ENCODE data around the gene PRKCA.

Gene PRKCA

GRCh38 chr17:66753126-66753920 lies 450.9 kb downstream of the PRKCA start:
- DNase-seq (ENCODE audit: low read depth in 1 of 2, low spot score in 1 of 2): no peak

GRCh38 chr17:66755101-66755943 lies 452.9 kb downstream of the PRKCA start:
- DNase-seq (ENCODE audit: low read depth in 1 of 2, low spot score in 1 of 2): no peak

DNA sequence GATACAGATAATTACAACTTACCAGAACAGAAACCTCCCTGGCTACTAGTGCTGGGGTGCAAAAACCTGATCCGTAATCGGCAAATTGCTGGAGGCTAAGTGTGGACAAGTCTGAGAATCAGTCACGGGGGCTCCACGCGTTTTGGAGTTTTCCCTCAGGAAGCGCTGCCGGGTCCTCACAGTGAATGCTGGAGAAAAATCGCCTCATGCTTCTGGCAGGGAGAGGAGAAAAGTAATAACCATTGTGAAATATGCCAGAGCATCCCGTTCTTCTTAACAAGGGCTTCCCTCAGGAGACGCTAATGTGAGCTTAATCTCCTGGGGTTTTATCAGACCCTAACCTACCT lies 453.5 kb downstream of the PRKCA start:
- DNase-seq (ENCODE audit: low read depth in 1 of 2, low spot score in 1 of 2): no peak

- DNase-seq (ENCODE audit: low read depth in 1 of 2, low spot score in 1 of 2): no peak
These were observed 457.9 kb downstream of the PRKCA start for GRCh38 chr17:66760324-66760723.

DNA sequence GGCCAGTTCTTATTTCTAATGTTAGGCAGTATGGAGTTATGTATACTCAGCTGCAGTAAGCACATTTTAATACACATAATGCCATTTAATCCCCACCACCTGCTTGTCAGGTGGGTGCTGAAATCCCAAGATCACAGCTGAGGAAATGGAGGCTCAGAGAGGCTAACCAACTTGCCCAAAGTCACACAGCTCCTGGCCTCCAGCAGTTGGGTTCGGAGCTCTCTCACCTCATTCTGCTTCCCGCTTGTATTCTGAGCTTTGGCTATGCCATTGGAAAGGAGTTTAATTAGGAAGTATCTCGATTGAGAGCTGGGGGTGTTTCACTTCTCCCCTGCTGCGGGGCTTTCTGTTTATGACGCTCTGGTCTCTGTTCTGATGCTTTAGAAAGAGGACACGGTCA lies 459.9 kb downstream of the PRKCA start:
- DNase-seq (ENCODE audit: low read depth in 1 of 2, low spot score in 1 of 2): no peak

DNA sequence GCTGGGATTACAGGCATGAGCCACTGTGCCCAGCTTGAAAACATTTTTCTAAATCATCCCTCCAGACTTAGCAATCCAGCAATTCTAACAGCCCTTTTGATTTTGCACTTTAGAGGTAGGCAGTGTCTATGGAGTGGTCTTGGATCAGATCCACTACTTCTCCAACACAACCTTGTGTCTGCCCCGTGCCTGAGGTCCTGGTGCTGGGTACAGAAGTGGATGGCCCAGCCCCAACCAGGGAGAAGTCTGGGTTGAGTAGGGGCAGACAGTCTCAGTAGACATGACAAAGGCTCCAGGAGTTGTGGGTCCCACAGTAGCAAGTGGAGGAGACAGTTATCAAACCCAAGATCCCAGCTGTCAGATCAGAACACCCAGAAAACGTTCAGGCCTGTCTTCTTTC lies 460.6 kb downstream of the PRKCA start:
- DNase-seq (ENCODE audit: low read depth in 1 of 2, low spot score in 1 of 2): no peak

DNA sequence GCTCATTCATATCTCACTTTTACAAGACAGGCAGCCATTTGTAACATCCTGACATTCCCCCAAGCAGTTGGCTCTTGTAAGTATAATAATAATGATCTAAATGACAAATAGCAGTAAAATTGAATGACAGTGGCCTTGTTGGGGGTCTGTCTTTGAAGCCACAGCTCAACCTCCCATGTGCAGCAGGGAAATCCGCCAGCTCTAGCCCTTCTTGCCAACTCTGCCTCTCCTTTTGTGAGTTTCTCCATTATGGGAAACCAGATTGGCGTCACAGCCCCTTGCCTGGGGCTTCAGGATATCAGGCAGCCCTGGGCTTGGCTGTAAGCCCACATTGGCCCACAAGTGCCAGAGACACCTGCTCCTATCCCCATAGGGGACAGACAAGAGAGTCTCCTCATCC lies 462.1 kb downstream of the PRKCA start:
- no peak for DNase-seq (ENCODE audit: low read depth in 1 of 2, low spot score in 1 of 2)

DNA sequence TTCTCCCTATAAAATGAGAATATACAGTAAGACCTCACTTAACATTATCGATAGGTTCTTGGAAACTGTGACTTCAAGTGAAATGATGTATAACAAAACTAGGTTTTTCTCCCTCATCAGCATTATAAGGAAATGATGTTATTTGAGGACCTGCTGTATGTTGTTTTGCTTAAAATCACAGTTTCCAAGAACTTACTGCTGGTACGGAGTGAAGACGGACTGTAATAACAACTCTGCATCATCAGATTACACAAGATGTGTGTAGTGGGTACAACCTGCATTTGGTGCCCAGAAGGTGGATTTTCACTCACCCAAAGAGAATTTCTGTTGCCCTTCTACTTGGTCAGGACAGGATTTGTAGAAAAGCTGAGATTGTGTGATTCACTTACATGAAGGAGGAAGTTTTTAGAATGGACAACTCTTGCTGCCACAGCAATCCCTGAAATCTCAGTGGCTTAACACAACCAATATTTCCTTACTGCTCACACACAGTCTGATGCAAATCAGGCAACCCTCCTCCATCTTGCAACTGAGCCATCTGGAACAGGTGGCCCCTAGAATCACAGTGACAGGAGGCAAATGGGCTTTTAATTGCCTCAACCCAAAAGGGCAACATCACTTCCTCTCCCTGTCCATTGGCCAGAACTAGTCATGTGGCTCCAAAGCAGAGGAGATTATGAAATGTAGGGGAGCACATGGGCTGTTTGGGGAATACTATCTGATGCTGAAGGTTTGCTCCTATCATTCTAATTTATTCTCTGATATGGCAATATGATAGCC lies 464.9 kb downstream of the PRKCA start:
- DNase-seq (ENCODE audit: low read depth in 1 of 2, low spot score in 1 of 2): no peak

- no peak for DNase-seq (ENCODE audit: low read depth in 1 of 2, low spot score in 1 of 2)
These were observed 467.5 kb downstream of the PRKCA start for GRCh38 chr17:66769911-66770310.

- DNase-seq (ENCODE audit: low read depth in 1 of 2, low spot score in 1 of 2): no peak
These were observed 469.9 kb downstream of the PRKCA start for GRCh38 chr17:66772148-66772812.

GRCh38 chr17:66775271-66775670 lies 472.9 kb downstream of the PRKCA start:
- DNase-seq (ENCODE audit: low read depth in 1 of 2, low spot score in 1 of 2): no peak

- DNase-seq (ENCODE audit: low read depth in 1 of 2, low spot score in 1 of 2): no peak
These were observed 473.5 kb downstream of the PRKCA start for GRCh38 chr17:66775881-66776400.

GRCh38 chr17:66776999-66777688 lies 474.7 kb downstream of the PRKCA start:
- no peak for DNase-seq (ENCODE audit: low read depth in 1 of 2, low spot score in 1 of 2)

GRCh38 chr17:66777689-66778225 lies 475.3 kb downstream of the PRKCA start:
- no peak for DNase-seq (ENCODE audit: low read depth in 1 of 2, low spot score in 1 of 2)

DNA sequence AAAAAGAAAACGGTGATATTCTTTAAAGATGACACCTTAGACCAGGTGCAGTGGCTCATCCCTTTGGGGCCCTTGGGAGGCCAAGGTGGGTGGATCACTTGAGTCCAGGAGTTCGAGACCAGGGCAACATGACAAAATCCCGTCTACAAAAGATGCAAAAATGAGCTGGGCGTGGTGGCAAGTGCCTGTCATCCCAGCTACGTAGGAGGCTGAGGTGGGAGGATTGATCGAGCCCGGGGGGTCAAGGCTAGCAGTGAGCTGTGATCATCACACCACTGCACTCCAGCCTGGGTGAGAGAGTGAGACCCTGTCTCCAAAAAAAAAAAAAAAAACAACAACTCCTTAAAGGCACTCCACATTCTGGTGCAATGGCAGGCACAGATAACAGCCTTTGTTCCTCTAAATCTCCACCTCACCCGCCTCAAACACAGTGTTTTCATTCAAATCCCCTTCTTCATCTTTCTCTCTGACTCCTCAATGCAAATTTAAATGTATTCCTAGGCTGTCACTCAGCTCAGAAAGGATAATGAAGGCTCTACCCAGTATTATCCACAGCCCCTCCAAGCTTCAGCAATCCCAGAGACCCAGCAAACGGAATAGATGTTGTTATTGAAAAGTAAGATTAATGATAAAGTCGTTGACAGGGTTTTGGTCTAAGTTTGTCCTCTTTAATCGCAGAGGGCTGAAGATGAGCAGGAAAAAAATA lies 476.3 kb downstream of the PRKCA start:
- DNase-seq (ENCODE audit: low read depth in 1 of 2, low spot score in 1 of 2): no peak

DNA sequence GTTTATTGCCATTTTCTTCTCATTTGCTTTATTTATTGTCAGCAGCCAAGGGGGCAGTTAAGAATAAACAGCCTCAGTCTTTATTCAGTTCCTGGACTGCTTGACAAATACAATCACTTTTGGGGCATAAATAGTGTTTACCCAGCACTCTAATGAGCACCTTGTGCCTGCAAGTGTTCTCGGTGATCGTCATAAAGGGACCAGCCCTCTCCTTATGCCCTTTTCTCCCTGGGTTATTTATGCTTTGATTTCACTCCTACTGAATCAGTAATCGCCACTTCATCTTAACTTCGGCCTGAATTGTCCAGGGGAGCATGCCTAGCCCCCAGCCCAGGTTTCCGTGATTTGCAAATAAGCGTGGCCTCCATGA lies 476.8 kb downstream of the PRKCA start:
- DNase-seq (ENCODE audit: low read depth in 1 of 2, low spot score in 1 of 2): no peak

- no peak for DNase-seq (ENCODE audit: low read depth in 1 of 2, low spot score in 1 of 2)
These were observed 478.7 kb downstream of the PRKCA start for GRCh38 chr17:66781135-66781534.

DNA sequence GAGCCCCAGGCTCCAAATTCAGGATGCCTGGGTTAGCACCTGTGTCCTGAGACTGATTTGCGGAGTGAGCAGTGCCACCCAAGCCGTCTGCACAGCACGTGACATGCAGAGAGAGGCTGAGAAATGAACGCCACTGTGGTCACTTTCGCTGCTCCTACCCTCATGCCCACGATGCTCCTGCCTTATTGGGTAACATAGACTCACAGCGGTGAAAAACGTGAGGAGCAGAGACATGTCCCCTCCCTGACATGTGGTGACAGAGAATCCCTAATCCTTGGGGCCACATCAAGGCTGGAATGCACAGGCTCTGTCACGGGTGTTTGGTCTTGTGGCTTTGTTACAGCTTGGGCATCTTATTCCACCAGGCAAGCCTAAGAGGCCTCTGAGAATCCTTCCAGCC lies 480.4 kb downstream of the PRKCA start:
- no peak for DNase-seq (ENCODE audit: low read depth in 1 of 2, low spot score in 1 of 2)

- no peak for DNase-seq (ENCODE audit: low read depth in 1 of 2, low spot score in 1 of 2)
These were observed 481.4 kb downstream of the PRKCA start for GRCh38 chr17:66783656-66784381.
